ENCODE measurements around the gene NMD3. TPM values are rescaled to one million over a fixed set of nuclear protein-coding genes. Genes with fewer than 3 reads are reported as not detected.

Gene NMD3
- total RNA-seq, 1 donor from 2014 or later, result 45.8 TPM

- DNase-seq, result no peak
- Mint-ChIP-seq H3K9me3 (no peaks in the 10 kb centered on the region), H3K27me3 (no peaks in the 10 kb centered on the region), H3K36me3 (ENCODE audit: low read depth) (peaks cover 33% of the 10 kb centered on the region), H3K4me3 (no peak overlapping the region), H3K4me1 (no peaks in the 10 kb centered on the region), H3K27ac (no peak overlapping the region)
- TF ChIP-seq CTCF (IDR thresholded peaks at IDR 0.05), result no peak
- ChIA-PET POLR2A (interaction anchor here (1.3 kb wide), 1 partner anchor 10 kb away, joined by 4 read pairs; the partner anchor contains the start of gene NMD3), CTCF (no interaction called here)
- no peak for ATAC-seq (ENCODE audit: low read depth)
- intact Hi-C loops (cut with micrococcal nuclease), result loop anchor here (2.0 kb wide), 1 partner anchor 13 kb away; no protein-coding TSS in a partner anchor
Observed at GRCh38 chr3:161231861-161232260, 10.8 kb downstream of the NMD3 start.

GRCh38 chr3:161233557-161233956 lies 12.4 kb downstream of the NMD3 start:
- ATAC-seq (ENCODE audit: low read depth), result no peak
- DNase-seq, result no peak
- H3K27me3 Mint-ChIP-seq, result no peaks in the 10 kb centered on the region
- intact Hi-C loops (cut with micrococcal nuclease), result no loop called here
- no peak for TF ChIP-seq CTCF (IDR thresholded peaks at IDR 0.05)
- ChIA-PET CTCF (no interaction called here), POLR2A (no interaction called here)
- no peaks in the 10 kb centered on the region for H3K9me3 Mint-ChIP-seq
- no peak overlapping the region for H3K27ac Mint-ChIP-seq
- peaks cover 43% of the 10 kb centered on the region for H3K36me3 Mint-ChIP-seq (ENCODE audit: low read depth)
- H3K4me1 Mint-ChIP-seq, result no peaks in the 10 kb centered on the region
- no peak overlapping the region for H3K4me3 Mint-ChIP-seq

- Mint-ChIP-seq H3K36me3 (ENCODE audit: low read depth) (peaks cover 58% of the 10 kb centered on the region), H3K4me3 (no peak overlapping the region)
- no peak for ATAC-seq (ENCODE audit: low read depth)
Observed at GRCh38 chr3:161236240-161236639, 15.1 kb downstream of the NMD3 start.

GRCh38 chr3:161239700-161240099 lies 18.6 kb downstream of the NMD3 start:
- Mint-ChIP-seq H3K9me3 (no peaks in the 10 kb centered on the region), H3K27me3 (no peaks in the 10 kb centered on the region), H3K27ac (no peak overlapping the region), H3K4me1 (no peaks in the 10 kb centered on the region), H3K4me3 (no peak overlapping the region), H3K36me3 (ENCODE audit: low read depth) (peaks cover 74% of the 10 kb centered on the region)
- ChIA-PET POLR2A (interaction anchor here (0.8 kb wide), 1 partner anchor 18 kb away, joined by 3 read pairs; no protein-coding TSS in a partner anchor), CTCF (no interaction called here)
- DNase-seq (no peak), ATAC-seq (ENCODE audit: low read depth) (no peak)
- TF ChIP-seq CTCF (IDR thresholded peaks at IDR 0.05), result no peak
- intact Hi-C loops (cut with micrococcal nuclease), result no loop called here

More at GRCh38 chr3:161236240-161236639, 15.1 kb downstream of the NMD3 start:
- intact Hi-C loops (cut with micrococcal nuclease), result no loop called here
- TF ChIP-seq CTCF (IDR thresholded peaks at IDR 0.05), result no peak
- no peaks in the 10 kb centered on the region for H3K9me3 Mint-ChIP-seq
- no peak overlapping the region for H3K27ac Mint-ChIP-seq
- CTCF ChIA-PET, result no interaction called here
- DNase-seq, result no peak
- H3K27me3 Mint-ChIP-seq, result no peaks in the 10 kb centered on the region
- no peaks in the 10 kb centered on the region for H3K4me1 Mint-ChIP-seq
- POLR2A ChIA-PET, result no interaction called here

- H3K27me3 Mint-ChIP-seq, result no peaks in the 10 kb centered on the region
- intact Hi-C loops (cut with micrococcal nuclease), result loop anchor here (2.0 kb wide), 1 partner anchor 14 kb away; no protein-coding TSS in a partner anchor
- no peak overlapping the region for H3K4me3 Mint-ChIP-seq
- TF ChIP-seq CTCF (IDR thresholded peaks at IDR 0.05), result no peak
- ChIA-PET CTCF (interaction anchor here (0.6 kb wide), 1 partner anchor 9 kb away, joined by 3 read pairs; no protein-coding TSS in a partner anchor), POLR2A (interaction anchor here (0.7 kb wide), 1 partner anchor 22 kb away, joined by 3 read pairs; no protein-coding TSS in a partner anchor)
- ATAC-seq (ENCODE audit: low read depth), result no peak
- DNase-seq, result no peak
- H3K27ac Mint-ChIP-seq, result no peak overlapping the region
- H3K4me1 Mint-ChIP-seq, result no peaks in the 10 kb centered on the region
- H3K36me3 Mint-ChIP-seq (ENCODE audit: low read depth), result peaks cover 72% of the 10 kb centered on the region
- H3K9me3 Mint-ChIP-seq, result no peaks in the 10 kb centered on the region
Observed at GRCh38 chr3:161244538-161244937, 23.4 kb downstream of the NMD3 start.
